22Rv1 (cell line): ENCODE results near the gene BTBD10.

Experiments used
- H3K27ac ChIP-seq: fragments of 450-650 bp; 2 replicates; pipeline ENCODE4 v1.5.1; 2017
- CTCF ChIP-seq: fragments of 450-650 bp; IDR thresholded peaks from 2 replicates; pipeline ENCODE4 v1.5.1; 2017; ENCODE audit warnings: mild to moderate bottlenecking
- ZFX ChIP-seq: fragments of 450-650 bp; IDR thresholded peaks from 2 replicates; pipeline ENCODE4 v1.6.1; 2017; ENCODE audit warnings: antibody characterized with exemption, borderline replicate concordance

Gene BTBD10

GRCh38 chr11:13358596-13359270 lies 104.3 kb downstream of the BTBD10 start:
- TF ChIP-seq CTCF (no peak), ZFX (no peak)
- H3K27ac ChIP-seq, result no peak overlapping the region

- no peak for TF ChIP-seq ZFX
- TF ChIP-seq CTCF, result no peak
- H3K27ac ChIP-seq, result no peak overlapping the region
Measured at GRCh38 chr11:13357232-13357631, 105.8 kb downstream of the BTBD10 start.

DNA sequence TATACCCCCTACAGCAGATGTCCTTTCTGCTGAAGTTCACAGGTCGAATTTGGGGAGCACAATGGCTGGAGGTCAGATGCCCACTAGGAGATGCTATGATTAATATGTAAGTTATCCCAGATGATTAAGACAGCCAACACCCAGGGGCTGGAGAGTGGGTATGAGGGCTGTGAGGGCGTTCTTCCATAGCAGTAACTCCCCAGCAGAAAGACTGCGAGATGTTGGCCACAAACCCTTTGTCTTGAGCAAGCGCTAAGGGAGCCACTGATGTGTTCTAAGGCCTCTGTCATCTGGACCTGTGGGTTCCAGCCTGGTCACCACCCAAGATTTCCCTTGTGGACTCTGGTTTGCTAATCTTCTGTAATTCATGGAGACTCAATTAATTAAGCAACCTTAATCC lies 107.8 kb downstream of the BTBD10 start:
- TF ChIP-seq ZFX, result no peak
- no peak for TF ChIP-seq CTCF
- H3K27ac ChIP-seq, result no peak overlapping the region

- H3K27ac ChIP-seq, result no peak overlapping the region
- TF ChIP-seq CTCF (peak; percentile 52), ZFX (no peak)
Measured at GRCh38 chr11:13354335-13354734, 108.7 kb downstream of the BTBD10 start.

DNA sequence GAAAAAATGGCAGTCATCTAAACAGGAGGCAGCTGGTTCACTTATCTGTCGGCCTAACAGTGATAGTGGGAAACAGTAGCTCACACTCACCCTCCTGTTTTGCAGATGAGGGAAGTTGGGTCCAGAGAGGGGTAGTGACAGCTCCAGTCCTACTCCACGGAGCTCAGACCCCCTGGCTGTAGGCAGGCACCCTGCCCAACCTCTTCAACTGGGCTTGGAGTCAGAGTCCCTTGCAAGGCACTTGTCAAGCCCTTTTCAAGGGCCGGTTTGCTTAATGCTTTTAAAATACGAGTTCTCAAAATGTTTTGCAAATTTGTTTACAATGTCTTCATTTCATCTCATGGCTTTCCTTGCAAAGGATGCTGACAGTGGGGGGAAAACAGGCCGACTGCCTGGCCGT lies 110.3 kb downstream of the BTBD10 start:
- no peak overlapping the region for H3K27ac ChIP-seq
- TF ChIP-seq ZFX (no peak), CTCF (no peak)

- no peak overlapping the region for H3K27ac ChIP-seq
- TF ChIP-seq ZFX, result no peak
- TF ChIP-seq CTCF, result no peak
Measured at GRCh38 chr11:13349581-13349980, 113.4 kb downstream of the BTBD10 start.

DNA sequence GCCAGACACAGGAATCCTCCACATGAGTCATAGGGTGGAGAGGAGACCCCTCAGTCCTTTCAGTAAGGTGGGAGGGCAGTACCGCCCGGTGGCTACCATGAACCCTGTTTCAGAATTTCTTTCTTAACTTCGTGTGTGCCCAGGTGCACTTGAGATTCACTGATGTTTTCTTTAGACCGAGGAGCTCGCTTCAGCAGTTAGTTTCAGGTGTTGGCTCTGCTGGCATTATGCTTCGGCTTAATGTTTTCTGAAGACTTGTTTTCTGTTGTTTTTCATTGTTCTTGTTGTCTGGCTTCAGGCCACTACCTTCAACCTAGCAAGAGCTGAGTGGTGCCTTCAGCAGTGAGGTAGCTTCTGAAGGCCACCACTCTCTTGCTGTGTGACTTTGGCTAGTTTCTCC lies 114.0 kb downstream of the BTBD10 start:
- TF ChIP-seq CTCF, result no peak
- TF ChIP-seq ZFX, result no peak
- no peak overlapping the region for H3K27ac ChIP-seq
